ENCODE data around the gene HOXB13.

DNA sequence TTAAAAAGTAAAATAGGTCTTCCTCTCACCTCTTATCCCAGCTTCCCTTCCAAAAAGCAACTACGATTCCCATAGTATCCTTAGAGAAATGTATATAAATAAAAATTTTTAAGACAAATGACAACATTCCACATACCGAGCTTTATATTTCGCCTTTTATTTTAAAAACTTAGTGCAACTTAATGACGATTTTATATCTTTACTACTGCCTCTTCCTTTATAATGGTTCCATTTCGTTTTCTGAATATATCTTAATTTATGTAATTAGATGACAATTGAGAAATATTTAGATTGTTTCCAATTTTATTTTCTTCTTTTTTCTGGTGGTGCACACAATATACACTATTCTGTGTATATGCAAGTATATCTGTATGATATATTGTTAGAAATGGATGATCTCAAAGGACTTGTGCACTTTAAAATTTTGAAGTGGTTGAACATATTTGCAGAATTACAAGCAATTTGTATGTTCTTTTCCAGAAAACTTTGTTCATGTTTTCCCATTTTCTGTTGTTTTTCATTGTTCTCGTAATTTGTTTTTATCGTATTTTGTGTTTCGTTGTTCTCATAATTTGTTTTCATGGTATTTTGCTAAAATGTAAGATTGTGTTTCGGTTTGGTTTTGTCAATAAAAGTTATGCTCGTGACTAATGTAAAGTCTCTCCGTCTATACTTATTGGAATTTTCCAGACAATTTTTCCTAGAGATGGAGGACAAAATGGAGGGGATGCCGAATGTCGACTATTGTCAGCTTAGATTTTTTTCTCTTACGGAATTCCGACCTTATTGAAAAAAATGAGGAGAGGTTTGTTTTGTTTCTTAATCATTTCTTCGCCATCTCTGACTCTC, 20.4 kb upstream of the HOXB13 start:
- TF ChIP-seq, protein P1, sequence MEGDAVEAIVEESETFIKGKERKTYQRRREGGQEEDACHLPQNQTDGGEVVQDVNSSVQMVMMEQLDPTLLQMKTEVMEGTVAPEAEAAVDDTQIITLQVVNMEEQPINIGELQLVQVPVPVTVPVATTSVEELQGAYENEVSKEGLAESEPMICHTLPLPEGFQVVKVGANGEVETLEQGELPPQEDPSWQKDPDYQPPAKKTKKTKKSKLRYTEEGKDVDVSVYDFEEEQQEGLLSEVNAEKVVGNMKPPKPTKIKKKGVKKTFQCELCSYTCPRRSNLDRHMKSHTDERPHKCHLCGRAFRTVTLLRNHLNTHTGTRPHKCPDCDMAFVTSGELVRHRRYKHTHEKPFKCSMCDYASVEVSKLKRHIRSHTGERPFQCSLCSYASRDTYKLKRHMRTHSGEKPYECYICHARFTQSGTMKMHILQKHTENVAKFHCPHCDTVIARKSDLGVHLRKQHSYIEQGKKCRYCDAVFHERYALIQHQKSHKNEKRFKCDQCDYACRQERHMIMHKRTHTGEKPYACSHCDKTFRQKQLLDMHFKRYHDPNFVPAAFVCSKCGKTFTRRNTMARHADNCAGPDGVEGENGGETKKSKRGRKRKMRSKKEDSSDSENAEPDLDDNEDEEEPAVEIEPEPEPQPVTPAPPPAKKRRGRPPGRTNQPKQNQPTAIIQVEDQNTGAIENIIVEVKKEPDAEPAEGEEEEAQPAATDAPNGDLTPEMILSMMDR (IDR thresholded peaks at IDR 0.05; ENCODE audit: extremely low read depth in 1 of 2, insufficient read depth in 1 of 2, low read depth in 1 of 2, low read length in 2 of 2) = no peak
- TF ChIP-seq EZH2 (IDR thresholded peaks at IDR 0.05; ENCODE audit: borderline replicate concordance, low read depth, low read length, severe bottlenecking) (no peak), POLR2A (IDR thresholded peaks at IDR 0.05; ENCODE audit: low read depth, low read length) (no peak), POLR2AphosphoS5 (IDR thresholded peaks at IDR 0.05; ENCODE audit: insufficient read depth, low read depth, low read length) (no peak), GATA2 (IDR thresholded peaks at IDR 0.05; ENCODE audit: insufficient read depth, insufficient read length, low read depth, low read length) (no peak)
- TF ChIP-seq, protein P2, sequence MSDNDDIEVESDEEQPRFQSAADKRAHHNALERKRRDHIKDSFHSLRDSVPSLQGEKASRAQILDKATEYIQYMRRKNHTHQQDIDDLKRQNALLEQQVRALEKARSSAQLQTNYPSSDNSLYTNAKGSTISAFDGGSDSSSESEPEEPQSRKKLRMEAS (IDR thresholded peaks at IDR 0.05; ENCODE audit: insufficient read depth, insufficient read length) = no peak

All from endothelial cell of umbilical vein (primary cell).